ENCODE results near the gene SANBR.

The SANBR gene

GRCh38 chr2:61089797-61090196 lies 24.1 kb downstream of the SANBR start:
- DNase-seq (ENCODE audit: low read depth in 1 of 2, low spot score in 1 of 2), result no peak

DNA sequence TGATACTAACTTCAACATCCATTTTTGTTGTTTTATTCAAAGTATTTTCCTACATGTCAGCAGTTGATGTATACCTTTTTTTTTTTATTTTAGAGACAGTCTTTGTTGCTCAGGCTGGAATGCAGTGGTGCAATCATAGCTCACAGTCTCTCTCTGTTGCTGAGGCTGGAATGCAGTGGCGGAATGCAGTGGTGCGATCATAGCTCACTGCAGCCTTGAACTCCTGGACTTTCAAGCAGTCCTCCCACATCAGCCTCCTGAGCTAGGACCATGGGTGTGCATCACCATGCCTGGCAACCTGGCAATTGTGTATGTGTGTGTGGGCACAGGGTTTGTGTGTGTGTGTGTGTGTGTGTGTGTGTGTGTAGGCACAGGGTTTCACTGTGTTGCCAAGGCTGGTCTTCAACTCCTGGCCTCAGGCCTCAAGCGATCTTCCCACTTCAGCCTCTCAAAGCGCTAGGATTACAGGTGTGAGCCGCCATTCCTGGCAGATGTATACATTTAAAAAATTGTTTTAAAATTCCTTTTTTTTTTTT lies 24.8 kb downstream of the SANBR start:
- no peak for DNase-seq (ENCODE audit: low read depth in 1 of 2, low spot score in 1 of 2)

DNA sequence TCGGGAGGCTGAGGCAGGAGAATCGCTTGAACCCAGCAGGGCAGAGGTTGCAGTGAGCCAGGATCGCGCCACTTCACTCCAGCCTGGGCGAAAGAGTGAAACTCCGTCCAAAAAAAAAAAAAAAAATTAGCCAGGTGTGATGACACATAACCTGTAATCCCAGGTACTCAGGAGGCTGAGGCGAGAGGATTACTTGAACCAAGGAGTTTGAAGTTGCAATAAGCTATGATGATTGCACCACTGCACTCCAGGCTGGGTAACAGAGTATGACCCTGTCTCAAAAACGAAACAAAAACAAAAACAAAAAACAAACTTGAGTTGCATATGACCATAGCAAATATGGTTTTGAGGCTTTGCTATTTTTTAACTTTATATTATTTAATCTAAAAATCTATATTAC lies 25.8 kb downstream of the SANBR start:
- DNase-seq (ENCODE audit: low read depth in 1 of 2, low spot score in 1 of 2), result no peak

GRCh38 chr2:61096438-61096837 lies 30.8 kb downstream of the SANBR start:
- no peak for DNase-seq (ENCODE audit: low read depth in 1 of 2, low spot score in 1 of 2)

DNA sequence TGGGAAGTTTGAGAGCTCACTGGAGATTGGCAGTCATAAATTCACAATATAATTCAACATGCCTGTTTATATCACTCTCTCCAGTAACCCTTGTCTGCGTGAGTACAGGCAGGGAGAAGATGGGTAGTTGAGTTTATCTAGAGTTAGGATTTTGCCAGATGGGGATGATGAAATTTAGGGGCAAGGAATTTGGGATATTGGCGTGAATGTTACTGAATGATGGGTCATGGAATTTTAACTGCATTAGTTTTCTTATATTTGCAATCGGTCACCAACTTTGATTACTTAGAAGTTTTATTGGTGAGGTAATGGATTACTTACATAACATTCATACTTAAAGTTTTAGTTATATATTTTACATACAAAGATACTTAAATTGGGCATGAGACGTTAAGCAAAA lies 35.1 kb downstream of the SANBR start:
- no peak for DNase-seq (ENCODE audit: low read depth in 1 of 2, low spot score in 1 of 2)

DNA sequence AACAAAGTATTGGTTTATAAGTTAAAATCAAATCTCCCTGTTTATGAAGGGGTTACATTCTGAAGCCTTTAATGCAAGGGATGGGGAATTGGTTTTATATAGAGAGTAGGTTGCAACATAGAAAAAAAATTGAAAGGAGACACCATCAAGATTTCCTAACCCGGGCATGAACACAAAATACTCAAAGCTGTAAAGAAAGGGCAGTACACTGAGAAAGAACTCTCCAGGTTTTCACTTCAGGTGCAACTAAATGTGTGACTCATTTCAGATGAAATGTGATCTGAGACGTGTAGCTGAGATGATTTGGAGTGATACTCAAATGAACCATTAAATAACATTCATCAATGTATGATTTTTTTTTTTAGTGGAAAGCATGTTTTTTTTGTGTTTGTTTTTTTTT lies 43.6 kb downstream of the SANBR start:
- no peak for DNase-seq (ENCODE audit: low read depth in 1 of 2, low spot score in 1 of 2)

DNA sequence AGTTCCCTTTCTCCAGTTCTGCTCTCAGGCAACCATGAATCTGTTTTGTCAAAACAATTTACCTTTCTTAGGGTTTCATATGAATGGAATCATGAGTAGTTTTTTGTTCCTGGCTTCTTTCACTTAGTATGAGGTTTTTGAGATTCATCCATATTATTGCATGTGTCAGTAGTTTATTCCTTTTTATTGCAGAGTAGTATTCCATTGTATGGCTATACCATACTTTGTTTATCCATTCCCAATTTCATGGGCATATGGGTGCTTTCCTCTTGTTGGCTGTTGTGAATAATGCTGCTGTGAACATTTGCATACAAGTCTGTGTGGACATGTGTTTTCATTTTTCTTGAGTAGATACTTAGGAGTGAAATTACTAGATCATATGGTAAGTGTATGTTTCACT lies 46.0 kb downstream of the SANBR start:
- no peak for DNase-seq (ENCODE audit: low read depth in 1 of 2, low spot score in 1 of 2)

DNA sequence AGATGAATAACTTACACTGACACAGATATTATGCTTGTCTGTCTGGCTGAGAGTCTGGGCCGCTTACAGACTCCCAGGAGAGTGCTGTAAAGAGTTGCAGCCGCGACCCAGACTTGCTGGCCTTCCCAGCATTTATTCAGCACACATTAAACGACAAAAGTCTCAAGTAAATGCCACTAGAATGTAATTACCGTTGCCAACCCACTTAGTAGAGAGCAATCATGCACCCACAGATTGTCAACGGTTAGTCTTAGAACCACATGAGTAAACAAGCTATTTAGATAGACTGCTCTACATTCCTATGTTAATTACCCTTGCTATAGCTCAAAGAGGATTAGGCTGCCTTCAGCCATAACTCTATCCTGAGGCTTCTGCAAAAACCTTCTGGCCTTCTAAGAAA lies 48.5 kb downstream of the SANBR start:
- no peak for DNase-seq (ENCODE audit: low read depth in 1 of 2, low spot score in 1 of 2)

Measured in activated CD4-positive, alpha-beta T cell treated with anti-CD3 and anti-CD28 coated beads, Interleukin-2, amount 50 U/mL, for 24 hours (primary cell).